Peyer's patch (tissue), 4 donors: ENCODE measurements around the gene JUNB. TPM values are rescaled to one million over a fixed set of nuclear protein-coding genes. Genes with fewer than 3 reads are reported as not detected.

Source experiments
- DNase-seq, 3 donors: peaks; one replicate each; pipeline ENCODE4 v3.0.0-alpha.2; 2017 to 2019
- H3K27ac ChIP-seq, 4 donors: fragments of 200-600 bp; sonication (generic); one replicate each; pipeline ENCODE4 v1.5.1; 2016 to 2019
- H3K27me3 ChIP-seq, 2 donors: fragments of 200-600 bp; sonication (generic); one replicate each; pipeline ENCODE4 v1.5.1; 2019
- H3K36me3 ChIP-seq, 3 donors: fragments of 200-600 bp; sonication (generic); one replicate each; pipeline ENCODE4 v1.5.1; 2016 to 2019
- H3K4me1 ChIP-seq, 4 donors: fragments of 200-600 bp; sonication (generic); one replicate each; pipeline ENCODE4 v1.5.1; 2016 to 2019
- H3K4me3 ChIP-seq, 4 donors: fragments of 200-600 bp; sonication (generic); 1 replicate in 3 of 4; 2 replicates in 1 of 4; pipeline ENCODE4 v1.5.1; 2016 to 2019; ENCODE audit warnings: mild to moderate bottlenecking in 1 of 4
- H3K9me3 ChIP-seq, 4 donors: fragments of 200-600 bp; sonication (generic); one replicate each; pipeline ENCODE4 v1.5.1; 2016 to 2019; ENCODE audit warnings: mild to moderate bottlenecking in 1 of 4
- POLR2A ChIP-seq, 2 donors: fragments of 450-650 bp; IDR thresholded peaks; one replicate each; pipeline ENCODE4 v1.5.1; 2017; ENCODE audit warnings: antibody characterized with exemption in 2 of 2, mild to moderate bottlenecking in 2 of 2, moderate library complexity in 2 of 2
- total RNA-seq, 4 donors: library from RNA; depleted of rRNA; stranded (reverse); fragments of >200 nt; gene quantifications; one replicate each; pipeline ENCODE4 v1.1.0, GENCODE V29; 2016
- TF ChIP-seq, protein P1 (sequence below), 6 experiments: fragments of 450-650 bp in 4 of 6; fragments of 200-600 bp in 2 of 6; sonication (generic) in 1 of 6; IDR thresholded peaks; one replicate each; pipeline ENCODE4 v1.5.1; 2017 to 2019; ENCODE audit warnings: antibody characterized with exemption in 6 of 6, mild to moderate bottlenecking in 3 of 6, moderate library complexity in 1 of 6

JUNB gene
- total RNA-seq, result 100 to 1,000 TPM; 111 to 324 (median 152) TPM

- Histone ChIP-seq H3K36me3 (no peaks in the 10 kb centered on the region), H3K4me1 (peaks cover 11 to 47% (median 24%) of the 10 kb centered on the region in 4 donors), H3K27me3 (no peaks in the 10 kb centered on the region), H3K9me3 (no peaks in the 10 kb centered on the region), H3K4me3 (peak within 1 kb of the TSS; percentile 82 to 92 (median 84)), H3K27ac (peak within 1 kb of the TSS; percentile 97 to 100 (median 100))
- peak; percentile 97 to 99 (median 99) for DNase-seq
- TF ChIP-seq, protein P1, sequence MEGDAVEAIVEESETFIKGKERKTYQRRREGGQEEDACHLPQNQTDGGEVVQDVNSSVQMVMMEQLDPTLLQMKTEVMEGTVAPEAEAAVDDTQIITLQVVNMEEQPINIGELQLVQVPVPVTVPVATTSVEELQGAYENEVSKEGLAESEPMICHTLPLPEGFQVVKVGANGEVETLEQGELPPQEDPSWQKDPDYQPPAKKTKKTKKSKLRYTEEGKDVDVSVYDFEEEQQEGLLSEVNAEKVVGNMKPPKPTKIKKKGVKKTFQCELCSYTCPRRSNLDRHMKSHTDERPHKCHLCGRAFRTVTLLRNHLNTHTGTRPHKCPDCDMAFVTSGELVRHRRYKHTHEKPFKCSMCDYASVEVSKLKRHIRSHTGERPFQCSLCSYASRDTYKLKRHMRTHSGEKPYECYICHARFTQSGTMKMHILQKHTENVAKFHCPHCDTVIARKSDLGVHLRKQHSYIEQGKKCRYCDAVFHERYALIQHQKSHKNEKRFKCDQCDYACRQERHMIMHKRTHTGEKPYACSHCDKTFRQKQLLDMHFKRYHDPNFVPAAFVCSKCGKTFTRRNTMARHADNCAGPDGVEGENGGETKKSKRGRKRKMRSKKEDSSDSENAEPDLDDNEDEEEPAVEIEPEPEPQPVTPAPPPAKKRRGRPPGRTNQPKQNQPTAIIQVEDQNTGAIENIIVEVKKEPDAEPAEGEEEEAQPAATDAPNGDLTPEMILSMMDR (IDR thresholded peaks at IDR 0.05), result peak in 2 of 6 experiments; percentile 30 to 32
- peak; percentile 100 for TF ChIP-seq POLR2A (IDR thresholded peaks at IDR 0.05)
These were observed at the start of gene JUNB for GRCh38 chr19:12791345-12792050. Gene JUNB (plus strand): TSS chr19:12791486. CDS start chr19:12791772, 286 bp downstream.

DNA sequence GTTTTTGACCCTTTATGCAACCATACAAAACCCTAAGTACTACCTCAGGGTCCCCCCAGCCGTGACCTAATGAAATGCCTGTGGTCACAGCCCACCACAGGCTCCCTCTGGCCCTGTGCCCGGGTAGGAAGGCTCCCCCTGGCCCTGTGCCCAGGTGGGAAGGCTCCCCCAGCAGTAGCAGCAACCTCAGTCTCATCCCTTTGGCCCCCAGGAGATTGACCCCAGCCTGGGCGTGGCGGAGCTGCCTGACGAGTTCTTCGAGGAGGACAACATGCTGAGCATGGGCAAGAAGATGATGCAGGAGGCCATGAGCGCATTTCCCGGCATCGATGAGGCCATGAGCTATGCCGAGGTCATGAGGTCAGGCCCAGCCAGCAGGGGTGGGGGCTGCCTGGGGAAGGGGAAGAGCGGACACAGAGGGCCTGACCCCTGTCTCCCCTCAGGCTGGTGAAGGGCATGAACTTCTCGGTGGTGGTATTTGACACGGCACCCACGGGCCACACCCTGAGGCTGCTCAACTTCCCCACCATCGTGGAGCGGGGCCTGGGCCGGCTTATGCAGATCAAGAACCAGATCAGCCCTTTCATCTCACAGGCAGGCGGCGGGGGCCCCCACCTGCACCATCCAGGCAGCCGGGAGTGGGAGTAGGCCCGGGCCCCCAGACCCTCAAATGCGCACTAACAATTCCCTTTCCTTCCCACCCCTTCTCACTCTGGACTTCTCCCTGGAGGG lies 46.0 kb upstream of the JUNB start:
- TF ChIP-seq, protein P1 (IDR thresholded peaks at IDR 0.05), result no peak
- TF ChIP-seq POLR2A (IDR thresholded peaks at IDR 0.05), result no peak
- H3K36me3 ChIP-seq, result peaks cover 0 to 58% (median 0%) of the 10 kb centered on the region in 3 donors
- H3K9me3 ChIP-seq, result peaks cover 0 to 6% (median 2%) of the 10 kb centered on the region in 4 donors
- H3K4me1 ChIP-seq, result peaks cover 0 to 7% (median 0%) of the 10 kb centered on the region in 4 donors
- no peak for DNase-seq
- no peaks in the 10 kb centered on the region for H3K27me3 ChIP-seq
- no peak overlapping the region for H3K27ac ChIP-seq
- no peak overlapping the region for H3K4me3 ChIP-seq

GRCh38 chr19:12748489-12748888 lies 42.8 kb upstream of the JUNB start:
- Histone ChIP-seq H3K4me1 (peaks cover 0 to 11% (median 0%) of the 10 kb centered on the region in 4 donors), H3K4me3 (no peak overlapping the region), H3K36me3 (peaks cover 0 to 41% (median 0%) of the 10 kb centered on the region in 3 donors), H3K9me3 (peaks cover 0 to 6% (median 2%) of the 10 kb centered on the region in 4 donors), H3K27ac (peak overlapping the region in 1 of 4 donors; percentile 39), H3K27me3 (no peaks in the 10 kb centered on the region)
- no peak for TF ChIP-seq POLR2A (IDR thresholded peaks at IDR 0.05)
- TF ChIP-seq, protein P1 (IDR thresholded peaks at IDR 0.05), result no peak
- DNase-seq, result no peak

DNA sequence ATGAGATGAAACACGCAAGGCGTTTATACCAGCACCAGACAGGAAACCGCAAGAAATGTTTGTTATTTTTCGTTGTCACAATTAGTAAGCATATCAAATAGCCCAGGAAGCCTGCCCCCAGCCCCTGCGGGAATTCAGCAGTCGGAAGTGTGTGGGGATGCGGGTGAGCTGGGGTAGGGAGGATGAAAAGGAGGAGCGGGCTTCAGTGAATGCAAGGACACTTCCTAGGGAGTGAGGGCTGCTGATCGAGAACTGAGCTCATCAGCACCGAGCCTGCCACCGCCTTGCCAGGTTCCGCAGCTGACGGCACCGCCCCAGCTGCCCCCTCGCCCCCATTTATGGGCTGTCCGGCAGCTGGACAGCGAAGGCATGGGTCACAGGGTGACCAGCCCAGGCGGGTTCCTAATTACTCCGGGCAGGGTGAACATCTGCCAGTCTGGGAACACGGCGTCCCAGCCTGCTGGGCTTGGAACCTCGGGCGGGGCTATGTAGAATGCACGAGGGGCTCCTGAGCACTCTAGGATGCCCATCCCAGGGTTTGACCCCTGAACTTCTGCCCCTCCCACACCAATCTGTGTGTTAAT lies 41.3 kb upstream of the JUNB start:
- no peak overlapping the region for H3K4me3 ChIP-seq
- no peaks in the 10 kb centered on the region for H3K27me3 ChIP-seq
- H3K27ac ChIP-seq, result peak overlapping the region in 2 of 4 donors; percentile 39 to 50
- peak in 2 of 3 donors; percentile 69 to 81 for DNase-seq
- H3K4me1 ChIP-seq, result peaks cover 0 to 11% (median 0%) of the 10 kb centered on the region in 4 donors
- TF ChIP-seq, protein P1 (IDR thresholded peaks at IDR 0.05), result no peak
- TF ChIP-seq POLR2A (IDR thresholded peaks at IDR 0.05), result no peak
- H3K9me3 ChIP-seq, result peaks cover 0 to 6% (median 2%) of the 10 kb centered on the region in 4 donors
- H3K36me3 ChIP-seq, result peaks cover 0 to 32% (median 0%) of the 10 kb centered on the region in 3 donors

DNA sequence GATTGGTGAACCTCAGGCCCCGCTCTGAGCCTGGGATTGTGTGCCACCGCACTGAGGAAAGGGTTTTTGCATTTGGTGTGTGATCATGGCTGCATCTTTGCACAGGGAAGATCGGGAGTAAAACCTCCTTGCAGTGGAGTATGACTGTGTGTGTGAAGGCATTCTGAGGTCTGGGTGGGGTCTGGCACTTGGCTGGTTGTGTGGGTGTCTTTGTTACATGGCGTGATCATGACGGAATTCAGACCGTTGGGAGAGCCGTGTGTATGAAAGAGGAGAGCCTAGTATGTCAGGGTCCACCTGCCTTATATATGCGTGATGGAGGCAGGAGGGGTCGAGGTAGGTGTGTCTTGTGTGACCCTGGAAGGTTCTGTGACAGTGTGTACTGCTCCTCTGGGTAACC lies 40.4 kb upstream of the JUNB start:
- H3K27me3 ChIP-seq, result no peaks in the 10 kb centered on the region
- peaks cover 0 to 6% (median 2%) of the 10 kb centered on the region in 4 donors for H3K9me3 ChIP-seq

More for the DNA sequence above, 40.4 kb upstream of the JUNB start:
- TF ChIP-seq, protein P1 (IDR thresholded peaks at IDR 0.05), result no peak
- TF ChIP-seq POLR2A (IDR thresholded peaks at IDR 0.05), result no peak
- DNase-seq, result no peak
- H3K36me3 ChIP-seq, result peaks cover 0 to 23% (median 0%) of the 10 kb centered on the region in 3 donors
- peaks cover 0 to 11% (median 0%) of the 10 kb centered on the region in 4 donors for H3K4me1 ChIP-seq
- H3K27ac ChIP-seq, result peak overlapping the region in 2 of 4 donors; percentile 37 to 53
- no peak overlapping the region for H3K4me3 ChIP-seq
